Heart right ventricle (tissue), 16 donors: ENCODE results near the gene CPA4. TPM values are rescaled to one million over a fixed set of nuclear protein-coding genes. Genes with fewer than 3 reads are reported as not detected.

Experiments
- ATAC-seq, 8 donors: fragments of 200-7000 bp; cut with Tn5 transposase; one replicate each; pipeline ENCODE4 v1.9.1; 2020; ENCODE audit warnings: mild to moderate bottlenecking in 8 of 8, moderate library complexity in 8 of 8, moderate number of reproducible peaks in 1 of 8
- DNase-seq, 2 donors: peaks; one replicate each; pipeline ENCODE4 v3.0.0-alpha.2; 2020
- H3K27ac ChIP-seq, 10 donors: fragments of 200-600 bp; sonication (generic) in 2 of 10; one replicate each; pipeline versions ENCODE4 v1.5.0 to v1.8.0; 2020 to 2022; ENCODE audit warnings: mild to moderate bottlenecking in 3 of 10
- H3K27me3 ChIP-seq, 7 donors: fragments of 200-600 bp; one replicate each; pipeline ENCODE4 v1.8.0; 2021 to 2022; ENCODE audit warnings: mild to moderate bottlenecking in 2 of 7
- H3K36me3 ChIP-seq, 9 donors: fragments of 200-600 bp; sonication (generic) in 1 of 9; one replicate each; pipeline versions ENCODE4 v1.5.0 to v1.8.0; 2020 to 2022; ENCODE audit warnings: mild to moderate bottlenecking in 2 of 9
- H3K4me1 ChIP-seq, 9 donors: fragments of 200-600 bp; sonication (generic) in 1 of 9; one replicate each; pipeline versions ENCODE4 v1.5.0 to v1.8.0; 2020 to 2022; ENCODE audit warnings: mild to moderate bottlenecking in 4 of 9
- H3K4me3 ChIP-seq, 10 donors: fragments of 200-600 bp; sonication (generic) in 2 of 10; one replicate each; pipeline versions ENCODE4 v1.5.0 to v1.8.0; 2020 to 2022; ENCODE audit warnings: mild to moderate bottlenecking in 7 of 10, moderate library complexity in 2 of 10
- H3K9me3 ChIP-seq, 11 donors: fragments of 200-600 bp in 10 of 11; sonication (generic) in 2 of 11; one replicate each; pipeline versions ENCODE4 v1.5.0 to v1.8.0; 2013 to 2022; ENCODE audit warnings: mild to moderate bottlenecking in 2 of 11, control low read depth in 1 of 11, moderate library complexity in 1 of 11
- CTCF ChIP-seq, 9 donors: fragments of 200-600 bp; sonication (generic) in 2 of 9; IDR thresholded peaks; one replicate each; pipeline versions ENCODE4 v1.5.0 to v1.8.0; 2021 to 2022; ENCODE audit warnings: antibody characterized with exemption in 9 of 9, mild to moderate bottlenecking in 5 of 9, moderate library complexity in 1 of 9
- WGBS, 2 donors: extraction: QIAGEN DNeasy Blood & Tissue Kit; methylation state at CpG; one replicate each; pipeline ENCODE4 v1.1.7; 2013; ENCODE audit warnings: inconsistent platforms in 1 of 2; 5-methylcytosine and 5-hydroxymethylcytosine counted together
- intact Hi-C, 10 donors: fragments of 100-400 bp; cut with DNase I; formaldehyde crosslinking; loops; one replicate each; pipeline versions ENCODE4 v1.11.1 to v1.14.2; 2022
- polyA plus RNA-seq, 2 donors: library from polyadenylated mRNA; stranded (reverse); fragments of 200-250 nt; gene quantifications; one replicate each; pipeline ENCODE4 v1.2.3, GENCODE V29; 2013
- total RNA-seq, 10 donors: library from RNA; stranded (reverse); fragmentation: NEBNext Ultra II Directional in 3 of 10; extraction: Animal tissue kit (Norgen Biotek cat#: 25700) in 3 of 10; gene quantifications; one replicate each; pipeline versions ENCODE4 v1.2.1 to v1.2.4, GENCODE V29; 2021 to 2023
- donor health status: Arrhythmogenic right ventricular cardiomyopathy.
- donor health status: ischemic (EF 13 %, LVEDD 7.1; RV severe dilation, severe dysfunction).
- donor health status: healthy with polysubstance abuse.
- donor health status: DM: no; HTN: yes; CAD: no.
- donor health status: DM: no; HTN: no; CAD: no.
- donor health status: ischemic (EF 25% LVEDD 6.9; RV normal size, moderate dysfunction).
- donor health status: ischemic (EF 25% LVEDD 5.7; RV mildly dilated, moderate dysfunction).
- donor health status: healthy.
- donor health status: DM: yes; HTN: yes; CAD: no.
- donor health status: Ischemic cardiomyopathy.
- donor health status: ischemic (EF 35%, LVEDD 5.7; RV mildly dilated, moderate dysfunction).
- donor health status: nonischemic (EF 11% LVEDD 7.7; RV severe dilation, severe dysfunction).
- donor health status: DM: yes; HTN: yes; CAD: no.
- donor health status: PGD.
- donor health status: ischemic (EF 29% LVEDD 5.4; RV normal size, mild dysfunction).
- donor health status: nonischemic (EF 23%, LVEDD 6.1; RV moderate dilation, normal function).

CPA4 gene
- total and polyA plus RNA-seq, 12 donors, result 0.04 to 2.7 (median 0.46) TPM; not detected in 7

- ATAC-seq (peak; percentile 48 to 86 (median 71)), DNase-seq (peak; percentile 38 to 68)
- TF ChIP-seq CTCF (IDR thresholded peaks at IDR 0.05), result no peak
- Histone ChIP-seq H3K4me3 (no peak overlapping the region), H3K27me3 (no peaks in the 10 kb centered on the region), H3K36me3 (no peaks in the 10 kb centered on the region), H3K27ac (peak overlapping the region in 9 of 10 donors; percentile 18 to 88 (median 77)), H3K4me1 (peaks cover 0 to 36% (median 22%) of the 10 kb centered on the region in 9 donors), H3K9me3 (peaks cover 0 to 24% (median 10%) of the 10 kb centered on the region in 11 donors)
- 43 to 51% methylated on average over 9 of the region's 9 CpGs for WGBS, 2 donors
- intact Hi-C loops, result loop anchor here in 2 of 10 donors (10.0 kb wide), 2 partner anchors 79 to 81 kb away; no protein-coding TSS in a partner anchor
Measured at GRCh38 chr7:130356121-130356875, 63.3 kb downstream of the CPA4 start.

GRCh38 chr7:130356876-130357611 is 64.1 kb downstream of the CPA4 start:
- peak overlapping the region in 9 of 10 donors; percentile 18 to 88 (median 77) for H3K27ac ChIP-seq
- H3K27me3 ChIP-seq, result no peaks in the 10 kb centered on the region
- H3K4me1 ChIP-seq, result peaks cover 0 to 29% (median 16%) of the 10 kb centered on the region in 9 donors
- intact Hi-C loops, result loop anchor here in 2 of 10 donors (10.0 kb wide), 2 partner anchors 78 to 82 kb away; no protein-coding TSS in a partner anchor
- DNase-seq (no peak), ATAC-seq (peak in 7 of 8 donors; percentile 40 to 76 (median 63))
- no peak for TF ChIP-seq CTCF (IDR thresholded peaks at IDR 0.05)
- no peaks in the 10 kb centered on the region for H3K36me3 ChIP-seq
- H3K9me3 ChIP-seq, result peaks cover 0 to 24% (median 10%) of the 10 kb centered on the region in 11 donors
- no peak overlapping the region for H3K4me3 ChIP-seq
- 75 to 85% methylated on average over 16 of the region's 16 CpGs for WGBS, 2 donors

- Histone ChIP-seq H3K4me1 (peaks cover 0 to 22% (median 13%) of the 10 kb centered on the region in 9 donors), H3K4me3 (no peak overlapping the region), H3K9me3 (peaks cover 0 to 24% (median 10%) of the 10 kb centered on the region in 11 donors), H3K36me3 (no peaks in the 10 kb centered on the region), H3K27ac (no peak overlapping the region), H3K27me3 (no peaks in the 10 kb centered on the region)
- 93 to 99% methylated on average over 4 of the region's 4 CpGs for WGBS, 2 donors
- ATAC-seq (no peak), DNase-seq (no peak)
- intact Hi-C loops, result loop anchor here in 2 of 10 donors (10.0 kb wide), 2 partner anchors 76 to 84 kb away; no protein-coding TSS in a partner anchor
- no peak for TF ChIP-seq CTCF (IDR thresholded peaks at IDR 0.05)
Measured at GRCh38 chr7:130358471-130358870, 65.5 kb downstream of the CPA4 start.

- Histone ChIP-seq H3K4me1 (peaks cover 0 to 22% (median 13%) of the 10 kb centered on the region in 9 donors), H3K27ac (no peak overlapping the region), H3K9me3 (peaks cover 0 to 24% (median 10%) of the 10 kb centered on the region in 11 donors), H3K36me3 (no peaks in the 10 kb centered on the region), H3K27me3 (no peaks in the 10 kb centered on the region), H3K4me3 (no peak overlapping the region)
- no peak for ATAC-seq
- 96 to 97% methylated on average over 5 of the region's 5 CpGs for WGBS, 2 donors
- intact Hi-C loops, result loop anchor here in 2 of 10 donors (10.0 kb wide), 2 partner anchors 75 to 85 kb away; no protein-coding TSS in a partner anchor
- no peak for DNase-seq
- no peak for TF ChIP-seq CTCF (IDR thresholded peaks at IDR 0.05)
Measured at GRCh38 chr7:130359276-130359857, 66.4 kb downstream of the CPA4 start.
